AG04449 (cell line): Measurements from ENCODE around the gene ACVR2B.

Source experiments
- CTCF ChIA-PET: fragments of 350-600 bp; formaldehyde crosslinking; extraction: SDS; loops from one replicate; lab custom pipeline; 2021; ENCODE audit warnings: antibody characterized with exemption; lab: Yijun Ruan, JAX
- POLR2A ChIA-PET: fragments of 400-600, 350-600 bp; formaldehyde crosslinking; extraction: SDS; loops from one replicate; lab custom pipeline; 2020; ENCODE audit warnings: antibody characterized with exemption, inconsistent platforms; lab: Yijun Ruan, JAX
- DNase-seq: peaks from one replicate; pipeline ENCODE4 v3.0.0-alpha.2; 2010; ENCODE audit warnings: low read depth, low spot score
- H3K4me3 ChIP-seq: 2 replicates; pipeline ENCODE4 v1.5.1; 2011; ENCODE audit warnings: low read depth, mild to moderate bottlenecking, control low read depth, low read length
- CTCF ChIP-seq: IDR thresholded peaks from one replicate; pipeline ENCODE4 v1.5.1; 2011; ENCODE audit warnings: mild to moderate bottlenecking, moderate library complexity, low read length, control low read depth, inconsistent platforms; ENCODE audit not compliant: insufficient read depth; ENCODE audit errors: missing control alignments

Gene ACVR2B

GRCh38 chr3:38496131-38496910, 42.6 kb downstream of the ACVR2B start, which contains the start of gene EXOG:
EXOG (plus strand) TSS chr3:38496340; CDS start chr3:38496368, 28 bp downstream.
- ChIA-PET POLR2A (interaction anchor here (0.6 to 0.7 kb wide), 3 partner anchors 25 to 796 kb away, joined by 4 to 6 read pairs (median 4); no protein-coding TSS in a partner anchor), CTCF (interaction anchor here (0.6 to 5.3 kb wide), 30 partner anchors 9 to 630 kb away, joined by 3 to 27 read pairs (median 4); partner anchors contain the start of gene XYLB)
- peak; percentile 42 for DNase-seq
- H3K4me3 ChIP-seq, result peak within 1 kb of the TSS; percentile 86
- peak; percentile 90 for TF ChIP-seq CTCF

- ChIA-PET CTCF (interaction anchor here (0.9 to 5.3 kb wide), 24 partner anchors 10 to 629 kb away, joined by 3 to 27 read pairs (median 5); partner anchors contain the start of gene XYLB), POLR2A (interaction anchor here (0.6 to 0.7 kb wide), 3 partner anchors 25 to 796 kb away, joined by 4 to 6 read pairs (median 4); no protein-coding TSS in a partner anchor)
- H3K4me3 ChIP-seq, result peak overlapping the region; percentile 86
- DNase-seq, result no peak
- TF ChIP-seq CTCF, result no peak
Observed at GRCh38 chr3:38497031-38497430, 43.3 kb downstream of the ACVR2B start.

- POLR2A ChIA-PET, result interaction anchor here (0.7 kb wide), 1 partner anchor 1203 kb away, joined by 3 read pairs; no protein-coding TSS in a partner anchor
- no peak for TF ChIP-seq CTCF
Observed at GRCh38 chr3:38500688-38501417, 47.2 kb downstream of the ACVR2B start.

GRCh38 chr3:38507120-38507519, 53.4 kb downstream of the ACVR2B start:
- DNase-seq, result no peak
- no peak for TF ChIP-seq CTCF
- no peak overlapping the region for H3K4me3 ChIP-seq
- ChIA-PET CTCF (interaction anchor here (3.3 to 6.5 kb wide), 2 partner anchors 11 to 14 kb away, joined by 13 to 119 read pairs; partner anchors contain the start of gene EXOG), POLR2A (no interaction called here)

More at GRCh38 chr3:38500688-38501417, 47.2 kb downstream of the ACVR2B start:
- H3K4me3 ChIP-seq, result no peak overlapping the region
- no peak for DNase-seq
- CTCF ChIA-PET, result interaction anchor here (1.0 to 6.6 kb wide), 8 partner anchors 13 to 499 kb away, joined by 3 to 37 read pairs (median 4); no protein-coding TSS in a partner anchor

GRCh38 chr3:38509732-38510131, 56.0 kb downstream of the ACVR2B start:
- POLR2A ChIA-PET, result no interaction called here
- CTCF ChIA-PET, result interaction anchor here (2.2 to 6.5 kb wide), 3 partner anchors 11 to 13 kb away, joined by 7 to 119 read pairs (median 13); partner anchors contain the start of gene EXOG
- no peak for DNase-seq
- TF ChIP-seq CTCF, result no peak
- H3K4me3 ChIP-seq, result no peak overlapping the region
